Measurements from ENCODE around the gene HSPA12A.

GRCh38 chr10:116702165-116702564 lies 40.2 kb downstream of the HSPA12A start:
- TF ChIP-seq CTCF (IDR thresholded peaks at IDR 0.05): no peak
- TF ChIP-seq POLR2A (IDR thresholded peaks at IDR 0.05): no peak
- TF ChIP-seq EP300 (IDR thresholded peaks at IDR 0.05): no peak
- no peak for TF ChIP-seq POLR2AphosphoS5 (IDR thresholded peaks at IDR 0.05)
